HG02678 (cell line): Measurements from ENCODE around the gene PTPRN2.

Experiments
- ATAC-seq: cut with Tn5 transposase; IDR thresholded peaks from one replicate; pipeline ENCODE4 v1.9.1; 2021; ENCODE audit warnings: mild to moderate bottlenecking, moderate library complexity; ENCODE audit not compliant: unreplicated experiment

Gene PTPRN2

DNA sequence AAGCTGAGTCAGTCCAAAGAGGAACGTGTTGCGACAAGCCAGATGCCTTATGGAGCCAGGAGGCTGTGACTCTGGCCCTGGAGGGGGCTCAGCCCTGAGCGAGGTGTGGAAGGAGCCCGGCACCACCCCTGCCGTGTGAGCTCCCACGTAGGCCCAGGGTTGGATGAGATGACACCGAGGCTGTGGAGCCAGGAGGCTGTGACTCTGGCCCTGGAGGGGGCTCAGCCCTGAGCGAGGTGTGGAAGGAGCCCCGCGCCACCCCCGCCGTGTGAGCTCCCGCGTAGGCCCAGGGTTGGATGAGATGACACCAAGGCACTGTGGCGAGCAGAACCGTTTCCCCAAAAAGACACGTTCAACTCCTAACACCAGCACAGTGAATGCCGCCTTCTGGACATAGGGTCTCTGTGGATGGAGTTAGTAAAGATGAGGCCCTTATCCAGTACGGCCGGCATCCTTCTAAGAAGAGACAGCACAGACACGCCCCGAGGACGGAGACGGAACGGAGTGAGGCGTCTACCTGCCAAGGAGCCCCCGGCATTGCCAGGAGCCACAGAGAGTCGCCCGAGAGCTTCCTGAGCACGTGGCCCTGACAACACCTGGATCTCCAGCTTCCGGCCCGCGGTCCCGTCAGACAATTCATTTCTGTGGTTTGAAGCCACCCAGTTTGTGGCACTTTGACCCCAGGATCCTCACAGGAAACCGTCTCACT lies 778.3 kb downstream of the PTPRN2 start:
- ATAC-seq: no peak

DNA sequence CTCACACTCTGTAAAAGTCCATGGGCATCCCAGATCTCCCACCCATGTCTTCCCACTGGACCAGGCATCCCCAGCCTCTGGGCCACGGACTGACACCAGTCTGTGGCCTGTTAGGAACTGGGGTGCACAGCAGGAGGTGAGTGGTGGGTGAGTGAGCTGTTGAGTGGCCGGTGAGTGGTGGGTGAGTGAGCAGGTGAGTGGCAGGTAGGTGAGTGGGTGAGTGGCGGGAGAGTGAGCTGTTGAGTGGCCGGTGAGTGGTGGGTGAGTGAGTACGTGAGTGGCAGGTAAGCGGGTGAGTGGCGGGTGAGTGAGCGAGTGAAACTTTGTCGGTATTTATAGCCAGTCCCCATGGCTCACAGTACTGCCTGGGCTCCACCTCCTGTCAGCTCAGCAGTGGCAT lies 779.6 kb downstream of the PTPRN2 start:
- no peak for ATAC-seq

DNA sequence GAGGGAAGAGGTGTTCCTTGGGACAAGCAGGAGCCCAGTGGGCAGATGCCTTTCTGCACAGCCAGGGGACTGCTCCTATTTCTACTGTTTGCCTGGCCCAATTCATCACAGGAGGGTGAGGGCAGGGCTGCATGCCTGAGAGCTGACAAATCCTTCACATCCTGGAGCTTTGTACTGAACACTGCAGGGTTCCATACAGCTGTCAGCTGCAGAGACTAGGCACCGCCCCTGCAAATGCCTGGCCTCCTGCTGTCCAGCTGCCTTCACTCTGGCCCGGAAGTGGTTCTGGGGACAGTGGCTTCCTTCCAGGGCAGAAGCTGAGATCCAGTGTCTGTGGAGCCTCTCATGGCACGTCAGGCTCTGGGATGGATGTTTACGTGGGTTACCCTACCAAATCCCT lies 780.1 kb downstream of the PTPRN2 start:
- no peak for ATAC-seq

DNA sequence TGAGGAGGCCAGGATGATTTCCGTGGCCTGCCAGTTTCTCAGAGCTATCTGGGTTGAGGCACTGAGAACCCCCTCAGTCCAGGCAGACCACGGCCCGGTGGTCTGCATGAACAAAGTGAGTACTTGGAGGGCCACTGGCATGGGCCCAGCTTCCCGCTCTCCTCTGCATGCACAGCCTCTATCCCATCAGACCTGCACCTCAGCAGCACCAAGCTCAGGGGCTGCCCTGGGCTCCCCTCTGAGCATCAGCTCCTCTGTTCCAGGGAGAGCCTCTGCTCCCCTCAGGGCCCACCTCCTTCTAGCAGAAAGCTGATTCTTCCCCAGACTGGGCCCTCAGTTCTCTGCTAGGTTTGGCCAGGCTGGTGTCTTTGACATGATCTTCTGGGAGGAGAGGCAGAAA lies 780.9 kb downstream of the PTPRN2 start:
- no peak for ATAC-seq

DNA sequence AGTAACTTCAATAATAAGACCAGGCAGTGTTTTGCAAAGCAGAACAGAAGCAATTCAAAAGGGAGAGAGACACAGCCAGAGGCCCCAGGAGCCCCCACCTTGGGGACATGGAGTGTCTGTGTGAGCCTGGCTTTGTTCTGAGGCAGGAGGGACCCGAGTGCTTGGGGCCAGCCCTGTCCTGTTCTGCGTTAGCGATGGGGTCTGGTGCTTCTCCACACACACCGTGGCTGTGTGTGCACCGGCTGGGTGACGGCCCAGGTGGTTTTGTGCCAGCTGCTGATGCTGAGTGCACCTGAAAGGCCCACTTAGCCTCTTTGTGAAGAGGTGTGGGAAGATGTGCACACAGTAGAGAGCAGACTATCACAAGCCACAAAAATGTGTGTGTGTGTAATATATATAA lies 781.9 kb downstream of the PTPRN2 start:
- ATAC-seq: no peak

DNA sequence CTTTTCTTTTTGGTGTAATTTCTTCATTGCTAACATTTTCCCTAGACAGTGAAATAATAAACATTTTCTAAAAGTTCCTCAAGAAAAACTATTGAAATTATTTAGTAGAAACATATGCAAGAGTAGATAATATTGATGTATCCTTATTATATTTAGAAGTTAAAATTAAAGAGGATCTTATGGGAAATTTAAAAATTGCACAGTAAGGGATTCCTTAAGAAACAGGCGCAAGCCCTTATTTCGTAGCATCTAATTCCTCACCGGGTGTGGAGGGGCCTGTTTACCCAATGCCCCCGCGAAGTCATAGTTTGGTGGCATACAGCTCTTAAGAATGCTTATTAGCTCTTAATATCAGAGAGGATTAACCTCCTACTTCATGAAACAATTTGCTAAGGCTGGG lies 783.7 kb downstream of the PTPRN2 start:
- ATAC-seq: no peak

DNA sequence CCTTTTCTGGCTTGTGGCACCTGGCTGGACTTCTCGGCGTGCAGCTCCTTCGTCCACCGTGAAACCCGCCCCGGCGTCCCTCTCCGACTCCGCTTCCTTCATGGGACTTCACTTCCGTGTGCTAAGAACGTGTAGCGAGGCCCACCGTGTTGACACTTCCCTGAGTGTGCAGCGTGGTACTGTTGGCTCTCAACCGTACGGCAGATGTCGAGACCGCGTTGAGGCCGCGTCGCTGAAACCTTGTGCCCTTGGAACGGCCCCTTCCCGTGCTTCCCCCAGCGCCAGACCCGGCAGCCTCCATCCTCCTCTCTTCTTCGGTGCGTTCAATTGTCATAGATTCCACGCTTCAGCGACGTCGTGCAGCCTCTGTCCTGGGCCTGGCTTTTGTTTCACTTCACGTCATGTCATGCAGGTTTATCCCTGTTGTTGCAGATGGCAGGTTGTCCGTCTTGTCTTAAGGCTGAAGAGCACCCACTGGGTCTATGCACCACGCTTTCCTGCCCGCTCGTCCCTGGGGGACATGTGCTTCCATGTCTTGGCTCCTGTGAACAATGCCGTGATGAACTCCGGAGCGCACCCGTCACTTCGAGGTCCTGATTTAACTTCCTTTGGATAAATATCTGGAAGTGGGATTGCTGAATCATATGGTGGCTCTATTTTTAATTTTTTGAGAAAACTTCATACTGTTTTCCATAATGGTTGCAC lies 785.5 kb downstream of the PTPRN2 start:
- no peak for ATAC-seq

DNA sequence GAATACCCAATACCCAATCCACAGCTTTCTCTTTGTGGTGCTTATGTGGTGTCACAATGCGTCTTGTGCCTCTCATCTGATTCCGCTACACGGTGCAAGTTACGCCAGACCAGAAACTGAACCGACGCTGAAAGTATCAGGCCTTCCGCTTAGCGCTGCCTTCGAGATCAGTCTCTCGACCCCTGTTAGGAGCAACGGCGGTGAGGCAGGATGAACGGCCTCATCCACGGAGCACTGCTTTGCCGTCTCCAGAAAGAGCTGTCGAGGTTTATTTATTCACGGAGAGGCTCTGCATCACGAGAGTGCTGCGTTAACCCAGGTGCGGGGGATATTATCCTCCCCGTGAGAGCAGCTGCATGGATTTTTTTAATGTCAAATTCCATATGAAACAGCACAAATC lies 786.5 kb downstream of the PTPRN2 start:
- no peak for ATAC-seq

DNA sequence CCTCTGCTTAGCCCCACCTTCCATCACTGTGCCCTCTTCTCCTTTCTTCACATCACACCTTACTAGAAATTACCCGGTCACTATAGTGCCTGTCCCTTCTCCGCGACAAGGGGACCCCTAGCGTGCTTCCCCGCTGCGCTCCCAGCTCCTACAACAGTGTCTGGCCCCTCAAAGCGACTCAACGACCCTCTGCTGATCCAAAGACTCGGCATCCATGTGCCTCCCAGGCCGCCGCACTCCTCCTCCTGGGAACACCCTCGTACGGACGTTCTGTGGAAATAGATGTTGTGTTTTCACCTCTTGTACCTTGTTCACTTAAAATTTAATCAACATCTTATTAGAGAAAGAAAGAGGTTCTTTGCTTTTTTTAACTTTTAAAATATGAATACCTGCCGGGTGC lies 787.3 kb downstream of the PTPRN2 start:
- ATAC-seq: no peak

DNA sequence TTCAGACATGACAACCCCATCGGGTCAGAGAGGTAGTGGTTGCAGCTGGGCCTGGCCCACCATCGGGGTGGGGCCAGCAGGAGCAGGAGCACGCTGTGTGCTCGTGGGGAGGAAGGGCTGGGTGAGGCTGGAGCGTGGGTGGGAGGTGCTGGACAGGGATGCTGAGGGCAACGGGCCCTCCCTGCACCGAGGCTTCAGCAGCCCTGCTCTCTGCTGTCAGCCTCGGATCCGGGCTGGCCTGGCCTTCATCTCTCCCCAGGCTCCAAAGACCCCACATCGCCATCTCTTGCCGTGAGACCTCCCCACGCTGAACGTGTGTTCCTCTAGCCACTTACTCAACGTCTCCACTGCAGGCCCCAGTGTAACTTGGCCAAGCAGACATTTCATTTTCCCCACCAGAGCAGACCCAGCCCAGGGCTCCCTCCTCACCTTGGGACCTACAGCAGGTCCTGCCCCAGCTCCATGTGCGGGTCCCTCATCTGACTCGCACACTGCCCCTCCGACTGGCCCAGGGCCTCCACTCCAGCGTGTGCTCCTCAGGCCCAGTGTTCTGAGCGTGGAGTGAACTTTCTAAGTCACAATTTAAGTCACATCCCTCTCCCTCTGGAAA lies 788.4 kb downstream of the PTPRN2 start:
- ATAC-seq: no peak

DNA sequence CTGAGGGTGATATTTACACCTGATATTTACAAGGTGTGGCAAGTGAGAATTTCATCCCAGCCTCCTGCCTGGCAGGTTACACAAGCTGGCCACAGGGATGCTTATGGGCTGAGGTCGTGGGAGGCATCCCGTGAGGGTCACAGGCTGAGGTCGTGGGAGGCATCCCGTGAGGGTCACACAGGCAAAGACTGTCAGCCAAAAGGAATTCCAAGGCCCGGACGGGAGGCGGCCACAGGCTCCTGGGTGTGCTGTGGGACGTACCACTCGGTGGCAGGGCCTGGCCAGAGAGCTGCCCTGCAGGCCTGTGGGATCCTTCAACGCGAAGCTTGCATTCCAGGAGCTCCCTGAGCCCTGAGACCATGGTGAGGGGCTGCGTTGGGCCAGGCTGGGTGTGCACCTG lies 790.3 kb downstream of the PTPRN2 start:
- ATAC-seq: no peak

DNA sequence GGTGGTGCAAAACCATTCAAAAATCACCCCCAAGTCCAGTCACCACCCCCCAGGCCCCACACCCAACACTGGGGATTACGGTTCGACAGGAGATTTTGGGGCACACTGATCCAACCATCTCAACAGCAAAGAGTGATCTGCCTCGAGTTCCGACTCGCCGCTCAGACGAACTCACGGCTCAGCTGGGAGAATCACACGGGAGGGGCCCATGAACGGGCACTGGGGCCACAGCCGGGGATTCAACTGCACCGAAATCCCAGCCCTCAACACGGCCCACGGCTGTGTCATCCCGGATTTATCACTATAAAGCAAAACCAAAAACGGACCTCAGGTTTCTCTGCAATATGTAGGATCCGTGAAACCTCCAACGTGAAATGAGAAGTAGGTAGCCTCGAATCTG lies 790.8 kb downstream of the PTPRN2 start:
- no peak for ATAC-seq

DNA sequence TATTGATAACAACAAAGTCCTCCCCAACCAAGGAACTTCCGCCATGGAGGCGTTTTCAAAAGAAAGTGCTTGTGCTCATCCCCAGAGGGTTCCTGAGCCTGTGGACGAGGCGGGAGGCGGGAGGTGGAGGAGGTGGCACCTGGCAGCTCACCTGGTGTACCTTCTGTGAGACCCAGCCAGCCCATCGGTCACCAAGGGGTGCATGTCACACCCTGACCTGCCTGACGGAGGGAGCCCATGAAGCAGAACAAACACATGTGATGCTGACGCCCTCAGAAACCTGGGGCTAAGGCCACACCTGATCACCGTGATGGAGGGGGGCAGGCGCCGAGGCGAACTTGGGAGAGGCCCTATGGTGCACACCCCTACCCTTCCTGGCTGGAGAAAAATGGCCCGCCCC lies 792.0 kb downstream of the PTPRN2 start:
- ATAC-seq: no peak

DNA sequence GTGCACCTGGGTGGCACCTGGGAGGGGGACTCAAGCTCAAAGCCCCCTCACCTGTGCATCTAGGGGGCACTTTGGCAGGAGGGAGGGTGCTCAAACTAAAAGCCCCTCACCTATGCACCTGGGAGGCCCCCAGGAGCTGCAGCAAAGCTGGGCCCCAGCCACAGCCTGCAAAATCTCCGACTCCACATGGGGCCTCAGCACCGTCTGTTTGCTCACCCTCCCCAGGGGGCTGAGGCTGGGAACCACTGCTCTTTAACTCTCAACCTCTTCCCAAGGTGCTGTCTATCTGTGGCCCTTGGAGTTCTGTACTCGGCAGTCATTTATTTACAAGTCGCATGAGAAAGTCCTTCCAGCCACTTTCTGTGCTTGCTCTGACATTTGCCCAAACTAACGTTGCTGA lies 792.4 kb downstream of the PTPRN2 start:
- no peak for ATAC-seq

DNA sequence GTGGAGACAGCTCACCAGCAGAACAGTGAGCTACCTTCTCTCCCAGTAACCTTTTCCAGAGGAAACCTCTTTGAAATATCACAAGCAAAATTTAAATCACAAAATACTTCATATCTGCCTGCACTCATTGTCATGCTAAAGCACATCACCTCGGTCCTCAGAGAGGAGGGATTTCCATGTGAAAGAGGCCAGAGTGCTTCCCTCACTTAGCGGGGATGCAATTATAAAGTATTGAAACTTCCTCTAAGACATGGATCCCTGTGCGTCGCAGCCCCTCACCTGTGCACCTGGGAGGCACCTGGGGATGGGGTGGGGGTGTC lies 792.9 kb downstream of the PTPRN2 start:
- no peak for ATAC-seq

DNA sequence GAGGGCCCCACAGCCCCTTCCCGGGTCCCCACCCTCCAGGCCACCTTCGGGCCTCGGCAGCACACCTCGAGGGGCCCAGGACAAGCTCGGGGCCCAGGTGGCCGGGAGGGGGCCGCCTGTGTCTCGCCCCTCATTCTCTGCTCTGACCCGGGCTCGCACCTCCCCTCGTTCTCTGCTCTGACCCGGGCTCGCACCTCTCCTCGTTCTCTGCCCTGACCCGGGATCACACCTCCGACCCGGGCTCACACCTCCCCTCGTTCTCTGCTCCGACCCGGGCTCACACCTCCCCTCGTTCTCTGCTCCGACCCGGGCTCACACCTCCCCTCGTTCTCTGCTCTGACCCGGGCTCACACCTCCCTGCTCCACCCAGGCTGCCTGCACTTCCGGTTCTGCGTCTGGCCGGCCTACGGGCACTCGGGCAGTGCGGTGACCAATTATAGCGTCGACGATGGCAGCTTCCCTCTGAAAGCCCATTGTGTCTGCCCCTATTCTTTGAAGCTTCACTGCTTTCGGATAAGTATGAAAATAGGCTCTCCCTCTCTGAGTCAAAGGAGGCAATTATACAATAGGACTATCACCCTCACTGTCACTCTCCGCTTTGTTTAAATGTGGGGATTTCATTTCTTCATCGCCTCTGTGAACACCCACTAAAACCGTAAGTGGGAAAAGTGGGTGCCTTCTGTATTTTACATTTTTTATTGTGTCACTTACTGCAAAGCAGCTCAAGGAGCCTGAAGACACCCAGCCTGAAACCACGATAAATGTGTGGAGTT lies 793.5 kb downstream of the PTPRN2 start:
- no peak for ATAC-seq

DNA sequence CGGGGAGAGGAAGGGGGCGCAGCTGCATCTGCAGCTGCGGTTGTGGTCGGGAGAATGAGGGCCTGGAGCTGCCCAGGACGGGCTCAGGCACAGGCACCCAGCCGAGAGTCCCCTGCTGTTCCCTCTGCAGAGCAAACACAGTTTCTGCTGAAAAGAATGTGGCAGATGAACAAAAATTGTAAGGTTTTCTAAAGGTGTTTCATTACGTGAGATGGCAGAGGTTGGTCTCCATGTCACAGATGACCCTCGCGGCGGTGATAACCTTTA lies 794.6 kb downstream of the PTPRN2 start:
- no peak for ATAC-seq

DNA sequence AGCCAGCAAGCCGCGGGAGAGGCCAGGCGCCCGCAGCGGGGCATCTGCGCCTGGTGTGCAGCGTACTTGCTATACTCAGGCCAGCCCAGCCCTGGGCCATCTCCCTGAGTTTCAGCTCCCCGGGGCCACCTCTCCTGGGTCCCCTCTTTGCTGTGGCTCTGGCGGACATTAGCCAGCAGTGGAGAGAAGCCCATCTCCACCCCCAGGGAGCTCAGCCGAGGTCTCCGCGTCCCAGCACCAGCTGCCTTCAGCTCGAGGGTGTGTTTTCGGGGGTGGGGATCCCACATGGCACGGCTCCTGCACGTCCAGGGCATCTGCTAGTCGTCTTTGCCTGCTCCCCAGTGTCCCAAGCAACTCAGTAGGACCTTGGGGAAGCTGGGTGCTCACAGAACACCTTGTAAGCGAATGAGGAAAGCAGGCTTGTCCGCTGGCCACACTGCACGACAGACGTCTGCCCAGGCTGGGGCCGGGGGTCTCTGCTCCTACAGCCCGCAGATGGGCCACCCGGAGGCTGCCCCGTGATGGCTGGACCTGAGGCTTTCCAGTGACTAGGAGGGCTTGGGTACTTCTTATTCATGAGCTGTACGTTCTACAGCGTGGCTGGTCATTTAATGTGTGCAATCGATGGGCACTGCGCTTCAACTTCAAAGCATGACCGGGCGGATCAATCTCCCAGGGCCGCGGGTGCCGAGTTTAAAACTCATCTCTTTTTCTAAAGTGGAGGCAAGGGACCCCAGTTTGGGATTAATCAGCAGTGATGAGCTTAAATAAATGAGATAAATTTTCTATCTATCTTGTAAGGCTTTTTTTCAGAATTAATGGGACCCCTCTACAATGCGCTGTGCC lies 795.2 kb downstream of the PTPRN2 start:
- ATAC-seq: no peak

DNA sequence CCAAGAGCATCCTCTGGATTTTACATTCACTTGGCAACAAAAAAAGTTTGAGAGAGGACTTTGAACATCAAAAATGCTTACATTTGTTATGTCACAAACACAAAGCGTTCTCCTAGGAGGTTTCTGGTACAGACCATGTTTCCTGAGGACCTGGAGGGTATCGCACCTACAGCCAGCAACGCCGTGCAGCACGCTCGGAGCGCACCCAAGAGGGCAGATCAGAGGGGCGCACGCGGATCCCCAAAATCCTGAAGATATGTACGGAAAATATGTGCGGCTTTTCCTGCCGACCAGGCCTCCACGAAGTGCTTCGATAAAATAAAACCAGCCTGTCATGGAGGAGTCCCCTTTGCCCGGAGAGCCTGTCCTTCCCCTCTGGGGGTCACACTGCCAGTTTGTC lies 796.0 kb downstream of the PTPRN2 start:
- ATAC-seq: no peak

DNA sequence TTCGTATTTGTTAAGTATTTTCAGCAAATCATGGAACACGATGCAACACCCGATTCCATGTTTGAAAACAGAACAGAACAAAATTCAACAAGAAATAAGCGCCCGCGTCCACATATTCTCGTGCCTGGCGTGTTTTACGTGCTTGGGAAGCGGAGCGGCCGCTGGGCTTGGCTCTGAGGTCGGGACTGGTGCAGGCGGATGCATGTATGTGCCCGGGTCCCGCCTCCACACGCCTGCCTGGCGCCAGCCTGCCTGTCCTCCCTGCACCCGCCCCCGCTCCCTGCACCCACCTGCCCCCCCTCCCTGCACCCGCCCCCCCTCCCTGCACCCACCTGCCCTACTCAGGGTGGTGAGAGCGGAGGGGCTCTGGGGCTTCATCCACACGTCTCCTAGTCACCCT lies 796.4 kb downstream of the PTPRN2 start:
- no peak for ATAC-seq

DNA sequence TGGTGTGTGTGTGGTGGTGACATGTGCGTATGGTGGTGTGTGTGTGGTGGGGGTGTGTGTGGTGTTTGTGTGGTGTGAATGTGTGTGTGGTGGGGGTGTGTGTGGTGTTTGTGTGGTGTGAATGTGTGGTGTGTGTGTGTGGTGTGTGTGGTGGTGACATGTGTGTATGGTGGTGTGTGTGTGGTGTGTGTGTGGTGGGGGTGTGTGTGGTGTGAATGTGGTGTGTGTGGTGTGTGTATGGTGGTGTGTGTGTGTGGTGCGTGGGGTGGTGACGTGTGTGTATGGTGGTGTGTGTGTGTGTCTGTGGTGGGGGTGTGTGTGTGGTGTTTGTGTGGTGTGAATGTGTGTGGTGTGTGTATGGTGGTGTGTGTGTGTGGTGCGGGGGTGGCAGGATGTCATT lies 797.7 kb downstream of the PTPRN2 start:
- ATAC-seq: no peak
